Measurements from ENCODE around the gene GPR141.
"Not testable (repeated sequence)": the region's sequence is repeated elsewhere in the genome, so short reads cannot be mapped to it uniquely, and the experiment has no call there.

GPR141 gene

DNA sequence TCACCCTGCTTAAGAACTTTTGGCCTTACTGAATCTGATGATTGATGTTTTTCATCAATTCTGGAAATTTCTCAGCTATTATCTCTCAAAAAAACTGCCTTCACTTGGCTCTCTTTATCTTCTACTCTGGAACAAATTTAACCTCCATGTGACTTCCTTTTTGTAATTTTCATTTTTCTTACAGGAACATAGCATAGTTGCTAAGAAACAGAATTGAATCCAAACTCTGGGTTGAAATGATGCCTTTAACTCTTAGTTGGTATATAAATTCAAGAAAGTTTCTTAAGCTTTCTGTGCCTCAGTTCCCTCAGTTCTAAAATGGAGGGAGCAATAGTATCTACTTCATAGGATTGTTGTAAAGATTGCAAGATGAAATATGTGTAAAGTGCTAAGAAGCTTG, 19.8 kb downstream of the GPR141 start:
- H3K9me3 ChIP-seq (ENCODE audit: severe bottlenecking) = no peaks in the 10 kb centered on the region
- no peak for DNase-seq
- H3K27me3 ChIP-seq (ENCODE audit: insufficient read depth, low read depth, severe bottlenecking) = no peaks in the 10 kb centered on the region
- no peak overlapping the region for H3K27ac ChIP-seq
- H3K36me3 ChIP-seq = no peaks in the 10 kb centered on the region
- no peak overlapping the region for H3K4me3 ChIP-seq (ENCODE audit: low read depth, low read length)
- TF ChIP-seq, protein P1, sequence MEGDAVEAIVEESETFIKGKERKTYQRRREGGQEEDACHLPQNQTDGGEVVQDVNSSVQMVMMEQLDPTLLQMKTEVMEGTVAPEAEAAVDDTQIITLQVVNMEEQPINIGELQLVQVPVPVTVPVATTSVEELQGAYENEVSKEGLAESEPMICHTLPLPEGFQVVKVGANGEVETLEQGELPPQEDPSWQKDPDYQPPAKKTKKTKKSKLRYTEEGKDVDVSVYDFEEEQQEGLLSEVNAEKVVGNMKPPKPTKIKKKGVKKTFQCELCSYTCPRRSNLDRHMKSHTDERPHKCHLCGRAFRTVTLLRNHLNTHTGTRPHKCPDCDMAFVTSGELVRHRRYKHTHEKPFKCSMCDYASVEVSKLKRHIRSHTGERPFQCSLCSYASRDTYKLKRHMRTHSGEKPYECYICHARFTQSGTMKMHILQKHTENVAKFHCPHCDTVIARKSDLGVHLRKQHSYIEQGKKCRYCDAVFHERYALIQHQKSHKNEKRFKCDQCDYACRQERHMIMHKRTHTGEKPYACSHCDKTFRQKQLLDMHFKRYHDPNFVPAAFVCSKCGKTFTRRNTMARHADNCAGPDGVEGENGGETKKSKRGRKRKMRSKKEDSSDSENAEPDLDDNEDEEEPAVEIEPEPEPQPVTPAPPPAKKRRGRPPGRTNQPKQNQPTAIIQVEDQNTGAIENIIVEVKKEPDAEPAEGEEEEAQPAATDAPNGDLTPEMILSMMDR (IDR thresholded peaks at IDR 0.05; ENCODE audit: low read depth, low read length) = no peak

DNA sequence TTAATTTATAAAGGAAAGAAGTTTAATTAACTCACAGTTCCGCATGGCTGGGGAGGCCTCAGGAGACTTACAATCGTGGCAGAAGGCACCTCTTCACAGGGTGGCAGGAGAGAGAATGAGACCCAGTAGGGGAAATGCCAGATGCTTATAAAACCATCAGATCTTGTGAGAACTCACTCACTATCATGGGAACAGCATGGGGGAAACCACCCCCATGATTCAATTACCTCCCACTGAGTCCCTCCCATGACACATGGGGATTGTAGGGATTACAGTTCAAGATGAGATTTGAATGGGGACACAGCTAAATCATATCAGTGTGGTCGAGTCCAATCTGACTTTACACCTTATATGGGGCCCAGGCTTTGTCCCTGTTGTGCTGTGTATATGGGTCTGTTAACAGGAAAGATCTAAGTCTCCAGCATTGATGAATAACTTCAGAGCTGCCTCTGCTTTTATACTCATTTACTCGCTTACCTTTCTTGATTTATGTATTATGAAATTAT, 20.8 kb downstream of the GPR141 start:
- not testable (repeated sequence) for H3K36me3 ChIP-seq; H3K9me3 ChIP-seq (ENCODE audit: severe bottlenecking); H3K4me3 ChIP-seq (ENCODE audit: low read depth, low read length); H3K27me3 ChIP-seq (ENCODE audit: insufficient read depth, low read depth, severe bottlenecking)
- H3K27ac ChIP-seq = peak overlapping the region; percentile 1; the same call in 1 of the 2 replicates
- peak; percentile 49 for DNase-seq

DNA sequence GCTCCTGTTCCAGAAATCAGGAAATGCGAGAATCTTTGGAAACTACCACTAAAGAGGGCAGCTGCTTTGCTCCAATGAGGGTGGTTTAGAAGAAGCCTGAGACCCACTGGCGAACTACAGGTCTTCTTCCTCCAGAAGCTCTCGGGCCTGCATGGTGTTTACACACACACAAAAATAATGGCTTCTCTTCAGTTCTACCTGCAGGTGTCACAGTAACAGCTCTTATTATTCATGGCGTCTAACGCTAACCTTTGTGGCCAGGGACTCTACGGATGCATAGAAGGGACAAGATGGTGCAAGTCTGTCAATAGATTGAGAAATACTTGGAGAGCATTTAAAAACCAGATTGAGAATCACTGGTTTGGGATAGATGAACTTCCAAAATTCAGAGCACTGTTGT, 22.4 kb downstream of the GPR141 start:
- TF ChIP-seq, protein P1 (IDR thresholded peaks at IDR 0.05; ENCODE audit: low read depth, low read length) = no peak
- DNase-seq = no peak
- H3K9me3 ChIP-seq (ENCODE audit: severe bottlenecking) = no peaks in the 10 kb centered on the region
- H3K36me3 ChIP-seq = no peaks in the 10 kb centered on the region
- no peaks in the 10 kb centered on the region for H3K27me3 ChIP-seq (ENCODE audit: insufficient read depth, low read depth, severe bottlenecking)
- H3K27ac ChIP-seq = no peak overlapping the region
- no peak overlapping the region for H3K4me3 ChIP-seq (ENCODE audit: low read depth, low read length)

DNA sequence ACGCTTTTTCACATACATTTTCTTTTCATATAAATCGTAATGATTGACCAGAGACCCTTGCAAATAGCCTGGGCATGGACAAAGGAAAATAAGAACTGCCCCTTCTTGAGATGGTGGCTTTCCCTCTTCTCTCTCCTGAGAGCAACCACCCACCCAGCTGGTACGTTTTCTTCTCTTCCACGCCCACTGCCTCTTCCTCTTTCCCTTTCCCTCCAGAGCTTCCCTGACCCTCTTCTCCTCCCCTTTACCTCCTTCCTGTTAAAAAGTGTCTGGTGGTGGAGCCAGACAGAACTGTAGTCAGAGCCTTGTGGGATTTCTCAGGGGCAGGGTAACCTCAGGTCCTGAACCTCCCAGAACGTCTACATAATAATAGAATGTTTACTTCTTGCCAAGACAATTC, 23.2 kb downstream of the GPR141 start:
- no peak overlapping the region for H3K27ac ChIP-seq
- no peak overlapping the region for H3K4me3 ChIP-seq (ENCODE audit: low read depth, low read length)
- TF ChIP-seq, protein P1 (IDR thresholded peaks at IDR 0.05; ENCODE audit: low read depth, low read length) = no peak
- no peaks in the 10 kb centered on the region for H3K36me3 ChIP-seq
- H3K9me3 ChIP-seq (ENCODE audit: severe bottlenecking) = no peaks in the 10 kb centered on the region
- no peak for DNase-seq
- H3K27me3 ChIP-seq (ENCODE audit: insufficient read depth, low read depth, severe bottlenecking) = no peaks in the 10 kb centered on the region

DNA sequence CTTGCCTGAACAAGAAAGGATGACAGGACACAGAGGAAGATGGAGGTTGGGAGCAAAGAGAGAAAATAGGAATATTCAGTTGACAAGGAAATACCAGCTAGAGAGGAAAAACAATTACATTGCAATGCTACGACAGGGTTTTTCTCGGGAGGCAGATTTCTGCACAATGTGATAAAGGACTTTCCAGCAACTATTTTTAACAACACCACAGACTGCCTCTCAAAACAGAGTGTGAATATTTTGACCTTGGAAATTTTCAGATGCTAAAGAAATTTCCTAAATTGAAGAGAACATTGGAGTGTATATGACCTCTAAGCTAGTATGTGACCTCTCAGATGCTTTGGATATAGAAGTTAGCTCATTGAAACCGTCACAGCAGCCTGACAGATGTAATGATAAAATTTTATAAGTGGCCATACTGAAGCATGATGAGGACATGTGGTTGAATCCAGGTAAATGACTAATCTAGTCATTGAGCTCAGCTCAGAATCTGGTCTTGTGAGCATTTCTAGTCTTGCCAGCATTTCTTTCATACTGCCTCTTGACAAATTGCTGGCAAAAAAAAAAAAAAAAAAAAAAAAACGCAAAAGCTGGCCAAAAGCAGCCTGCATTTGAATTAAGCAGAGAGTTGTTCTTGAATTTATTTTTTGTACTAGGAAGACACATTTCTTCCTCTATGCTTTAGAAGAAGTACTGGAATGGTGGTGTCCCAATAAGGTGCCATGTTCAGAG, 24.4 kb downstream of the GPR141 start:
- no peaks in the 10 kb centered on the region for H3K9me3 ChIP-seq (ENCODE audit: severe bottlenecking)

More for the DNA sequence above, 24.4 kb downstream of the GPR141 start:
- Histone ChIP-seq H3K4me3 (ENCODE audit: low read depth, low read length) (no peak overlapping the region), H3K36me3 (no peaks in the 10 kb centered on the region), H3K27me3 (ENCODE audit: insufficient read depth, low read depth, severe bottlenecking) (no peaks in the 10 kb centered on the region), H3K27ac (no peak overlapping the region)
- TF ChIP-seq, protein P1 (IDR thresholded peaks at IDR 0.05; ENCODE audit: low read depth, low read length) = no peak
- no peak for DNase-seq
